Measurements from ENCODE around the gene HSD17B2.
A peak's percentile ranks its signal among the peaks of the same experiment; 100 is the strongest.

The HSD17B2 gene

GRCh38 chr16:82091241-82091640 lies 56.2 kb downstream of the HSD17B2 start:
- no peak for TF ChIP-seq CTCF (IDR thresholded peaks at IDR 0.05; ENCODE audit: low read depth, low read length)
- peak in 1 of 2 donors; percentile 17 for DNase-seq (ENCODE audit: low read depth in 2 of 2)
- no peak overlapping the region for H3K4me3 ChIP-seq (replicated peaks in 1 of 2; ENCODE audit: low read depth in 2 of 2, low read length in 2 of 2)

GRCh38 chr16:82092711-82093110 lies 57.7 kb downstream of the HSD17B2 start:
- no peak overlapping the region for H3K4me3 ChIP-seq (replicated peaks in 1 of 2; ENCODE audit: low read depth in 2 of 2, low read length in 2 of 2)
- no peak for DNase-seq (ENCODE audit: low read depth in 2 of 2)
- TF ChIP-seq CTCF (IDR thresholded peaks at IDR 0.05; ENCODE audit: low read depth, low read length) = no peak

GRCh38 chr16:82093666-82094300 lies 58.7 kb downstream of the HSD17B2 start:
- TF ChIP-seq CTCF (IDR thresholded peaks at IDR 0.05; ENCODE audit: low read depth, low read length) = no peak
- DNase-seq (ENCODE audit: low read depth in 2 of 2) = no peak
- H3K4me3 ChIP-seq (replicated peaks in 1 of 2; ENCODE audit: low read depth in 2 of 2, low read length in 2 of 2) = no peak overlapping the region

GRCh38 chr16:82094942-82095540 lies 60.0 kb downstream of the HSD17B2 start:
- no peak for TF ChIP-seq CTCF (IDR thresholded peaks at IDR 0.05; ENCODE audit: low read depth, low read length)
- DNase-seq (ENCODE audit: low read depth in 2 of 2) = no peak
- no peak overlapping the region for H3K4me3 ChIP-seq (replicated peaks in 1 of 2; ENCODE audit: low read depth in 2 of 2, low read length in 2 of 2)

- H3K4me3 ChIP-seq (replicated peaks in 1 of 2; ENCODE audit: low read depth in 2 of 2, low read length in 2 of 2) = no peak overlapping the region
- DNase-seq (ENCODE audit: low read depth in 2 of 2) = no peak
- no peak for TF ChIP-seq CTCF (IDR thresholded peaks at IDR 0.05; ENCODE audit: low read depth, low read length)
Measured at GRCh38 chr16:82096641-82097040, 61.6 kb downstream of the HSD17B2 start.

- TF ChIP-seq CTCF (IDR thresholded peaks at IDR 0.05; ENCODE audit: low read depth, low read length) = no peak
- DNase-seq (ENCODE audit: low read depth in 2 of 2) = no peak
- H3K4me3 ChIP-seq (replicated peaks in 1 of 2; ENCODE audit: low read depth in 2 of 2, low read length in 2 of 2) = no peak overlapping the region
Measured at GRCh38 chr16:82105107-82105506, 70.1 kb downstream of the HSD17B2 start.

Data from cardiac fibroblast (primary cell).